Tongue (tissue), 2 donors: ENCODE results near the gene ARHGAP40. TPM values are rescaled to one million over a fixed set of nuclear protein-coding genes. Genes with fewer than 3 reads are reported as not detected.

Source experiments
- DNase-seq: peaks from one replicate; pipeline ENCODE4 v3.0.0-alpha.2; 2015
- total RNA-seq: library from RNA; depleted of rRNA; stranded (reverse); fragments of >200 nt; gene quantifications from one replicate; pipeline ENCODE4 v1.2.3, GENCODE V29; 2014

The ARHGAP40 gene
- total RNA-seq, 1 donor from 2014 or later = 7.1 TPM

DNA sequence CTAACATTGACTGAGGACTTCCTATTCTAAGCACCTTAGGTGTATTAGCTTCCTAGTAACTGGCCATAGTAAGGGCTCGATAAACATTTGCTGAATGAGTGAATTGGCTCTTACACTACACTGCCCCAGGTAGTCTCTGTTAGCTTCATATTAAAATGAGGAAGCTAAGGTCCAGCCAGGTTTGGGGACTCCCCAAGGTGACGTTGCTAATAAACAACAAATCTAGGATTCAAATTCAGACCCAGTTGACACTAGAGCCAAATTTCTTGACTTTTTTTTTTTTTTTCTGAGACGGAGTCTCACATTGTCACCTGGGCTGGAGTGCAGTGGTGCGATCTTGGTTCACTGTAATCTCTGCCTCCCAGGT is 16.2 kb downstream of the ARHGAP40 start:
- DNase-seq = no peak

DNA sequence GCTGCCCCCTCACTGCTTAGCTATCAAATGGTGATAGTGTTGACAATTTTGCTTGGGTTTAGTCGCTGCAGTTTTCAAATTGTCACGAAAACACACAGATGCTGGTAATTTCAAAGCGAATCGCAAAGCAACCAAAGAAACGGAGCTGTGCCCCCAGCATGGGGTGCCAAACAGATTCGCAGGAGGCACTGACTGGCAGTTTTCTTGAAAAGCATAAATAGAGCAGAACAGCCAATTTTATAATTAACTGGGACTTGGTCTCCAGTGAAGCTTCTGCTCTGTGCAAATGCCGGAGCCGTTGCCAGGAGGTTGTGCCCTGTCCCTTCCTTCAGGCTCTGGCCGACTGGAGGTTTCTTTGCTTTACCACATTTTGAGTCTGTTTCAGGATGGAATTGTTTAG is 18.8 kb downstream of the ARHGAP40 start:
- DNase-seq = no peak

DNA sequence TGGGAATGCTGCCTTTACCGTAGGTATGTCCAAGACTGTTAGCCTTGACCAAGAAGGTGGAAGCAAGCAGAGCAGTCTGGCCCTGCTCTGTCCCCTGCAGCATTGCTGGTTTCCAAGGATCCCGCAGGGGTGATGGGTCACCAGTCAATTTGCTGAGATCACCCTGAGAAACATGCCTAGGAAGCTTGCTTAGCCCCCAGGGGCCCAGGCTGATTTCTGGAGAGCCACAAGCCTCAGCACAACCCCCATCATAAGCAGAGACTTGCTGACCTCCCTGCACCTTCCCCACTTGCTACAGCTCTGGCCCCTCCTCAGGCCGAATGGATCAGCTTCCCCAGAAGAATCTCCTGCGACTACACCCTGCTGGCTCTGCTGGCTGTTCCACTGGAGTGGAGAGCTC is 21.5 kb downstream of the ARHGAP40 start:
- DNase-seq = no peak

DNA sequence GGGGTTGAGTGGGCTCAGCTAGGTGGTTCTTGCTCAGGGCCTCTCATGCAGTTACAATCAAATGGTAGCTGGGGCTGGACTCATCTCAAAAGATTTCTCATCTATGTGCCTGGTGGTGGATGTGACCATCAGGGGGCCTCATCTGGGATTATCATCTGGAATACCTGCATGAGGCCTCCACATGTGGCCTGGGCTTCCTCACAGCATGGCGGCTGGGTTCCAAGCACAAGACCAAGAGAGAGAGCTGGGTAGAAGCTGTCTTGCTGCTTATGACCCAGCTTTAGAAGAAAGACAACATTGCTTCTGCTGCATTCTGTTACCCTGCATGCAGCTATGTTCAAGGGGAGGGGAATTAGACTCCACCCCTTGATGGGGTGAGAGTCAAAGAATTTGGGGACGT is 22.5 kb downstream of the ARHGAP40 start:
- DNase-seq = no peak

DNA sequence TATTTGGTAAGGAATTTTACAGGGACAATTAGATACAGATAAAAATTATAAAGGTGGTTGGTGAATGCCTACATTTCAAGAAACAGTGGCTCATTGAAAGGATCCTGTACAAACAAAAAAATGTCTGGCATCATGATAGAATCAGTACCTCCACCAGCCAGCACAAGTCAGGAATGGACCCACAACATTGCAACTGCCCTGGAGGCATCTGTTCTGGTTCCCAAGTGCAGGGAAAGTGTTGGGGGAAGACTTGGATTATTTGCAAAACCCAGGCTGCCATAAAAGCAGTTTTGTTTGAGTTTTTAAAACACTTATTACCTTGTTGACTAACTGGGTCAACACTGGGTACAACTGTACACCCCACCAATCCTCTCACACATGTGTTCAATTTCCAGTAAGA is 24.3 kb downstream of the ARHGAP40 start:
- DNase-seq = no peak

DNA sequence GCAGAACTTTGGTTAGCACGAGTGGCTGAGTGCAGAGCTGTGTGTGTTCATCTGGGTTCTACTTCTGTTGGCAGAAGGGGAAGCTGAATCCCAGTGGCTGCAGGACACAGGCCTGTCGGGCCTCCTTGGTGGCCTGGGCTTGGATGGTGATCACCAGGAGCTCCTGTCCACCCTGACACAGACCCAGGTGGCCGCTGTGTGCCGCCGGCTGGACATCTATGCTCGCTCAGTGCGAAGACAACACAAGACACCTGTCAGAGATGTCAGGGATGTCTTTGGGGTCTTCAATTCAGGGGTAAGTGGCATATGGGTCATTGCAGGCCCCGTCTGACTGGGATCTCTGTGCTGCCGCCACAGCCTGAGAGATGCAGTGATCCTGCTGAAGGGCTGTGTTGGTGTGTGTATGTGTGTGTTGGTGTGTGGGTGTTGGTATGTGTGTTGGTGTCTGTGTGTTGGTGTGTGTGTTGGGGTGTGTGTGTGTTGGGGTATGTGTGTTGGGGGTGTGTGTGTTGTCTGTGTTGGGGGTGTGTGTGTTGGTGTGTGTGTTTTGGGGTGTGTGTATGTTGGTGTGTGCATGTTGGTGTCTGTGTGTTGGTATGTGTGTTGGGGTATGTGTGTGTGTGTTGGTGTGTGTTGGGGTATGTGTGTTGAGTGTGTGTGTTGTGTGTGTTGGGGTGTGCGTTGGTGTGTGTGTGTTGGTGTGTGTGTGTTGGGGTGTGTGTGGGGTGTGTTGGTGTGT is 25.5 kb downstream of the ARHGAP40 start:
- no peak for DNase-seq

DNA sequence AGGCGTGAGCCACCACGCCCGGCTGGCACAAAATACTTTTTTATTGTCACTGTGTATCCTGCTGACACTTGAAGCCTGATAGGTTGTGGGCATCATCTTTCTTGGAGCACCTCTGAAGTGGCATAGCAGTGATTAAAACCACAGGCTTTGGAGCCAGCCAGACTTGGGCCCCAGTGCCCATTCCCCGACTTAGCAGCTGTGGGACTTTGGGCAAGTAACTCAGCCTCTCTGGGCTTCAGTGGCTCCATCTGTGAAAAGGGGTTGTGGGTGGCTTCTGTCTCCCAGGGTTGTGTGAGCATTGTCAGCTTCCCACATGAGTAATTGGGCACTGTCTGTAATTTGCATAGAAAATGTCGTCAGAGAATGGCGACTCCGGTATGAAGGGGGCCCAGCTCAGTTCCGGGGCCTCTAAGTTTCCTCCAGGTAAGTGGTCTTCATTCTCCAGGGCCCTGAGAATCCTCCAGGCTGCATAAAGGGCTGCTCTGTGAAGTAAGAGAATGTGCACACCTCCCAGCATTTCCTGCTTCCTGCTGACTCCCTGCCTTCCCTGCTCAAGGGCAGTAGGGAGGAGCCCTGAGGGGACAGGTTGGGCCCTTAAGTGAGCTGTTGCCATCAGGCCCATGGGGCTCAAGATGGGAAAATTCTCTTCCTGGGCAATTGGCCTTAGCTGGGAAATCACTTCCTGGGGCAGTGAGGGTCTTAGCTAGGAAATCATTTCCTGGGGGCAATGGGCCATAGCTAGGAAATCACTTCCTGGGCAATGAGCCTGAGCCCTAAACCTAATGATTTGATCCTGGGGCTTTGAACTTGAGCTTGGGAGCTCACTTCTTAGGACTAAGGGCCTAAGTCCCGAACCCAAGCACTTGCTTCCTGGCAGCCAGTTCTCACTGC is 27.2 kb downstream of the ARHGAP40 start:
- no peak for DNase-seq

DNA sequence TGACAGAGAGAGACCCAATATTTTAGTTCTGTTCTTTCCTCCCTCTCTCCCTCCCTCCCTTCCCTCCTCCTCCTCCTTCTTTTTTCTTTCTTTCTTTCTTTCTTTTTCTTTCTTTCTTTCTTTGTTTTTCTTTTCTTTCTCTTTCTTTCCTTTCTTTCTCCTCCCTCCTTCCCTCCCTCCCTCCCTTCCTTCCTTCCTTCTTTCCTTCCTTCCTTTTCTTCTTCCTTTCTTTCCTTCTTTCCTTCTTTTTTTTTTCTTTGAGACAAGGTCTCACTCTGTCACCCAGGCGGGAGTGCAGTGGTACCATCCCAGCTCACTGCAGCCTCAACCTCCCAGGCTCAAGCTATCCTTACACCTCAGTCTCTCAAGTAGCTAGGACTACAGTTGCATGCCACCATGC is 28.4 kb downstream of the ARHGAP40 start:
- DNase-seq = no peak

DNA sequence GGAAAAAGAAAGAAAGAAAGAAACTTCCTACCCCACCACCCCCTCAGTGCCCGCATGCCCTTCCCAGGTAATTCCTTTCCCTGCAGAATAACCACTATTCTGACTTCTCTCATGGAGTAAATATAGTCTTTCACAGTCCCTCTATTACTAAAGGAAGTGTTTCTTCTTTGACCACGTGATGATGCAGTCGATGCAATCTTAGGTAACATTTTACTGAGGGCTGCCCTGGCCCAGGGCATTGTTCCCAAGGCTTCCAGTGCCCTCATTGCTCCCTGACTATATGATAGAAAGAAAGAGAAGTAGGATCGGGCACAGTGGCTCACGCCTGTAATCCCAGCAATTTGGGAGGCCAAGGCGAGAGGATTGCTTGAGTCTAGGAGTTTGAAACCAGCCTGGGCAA is 29.1 kb downstream of the ARHGAP40 start:
- no peak for DNase-seq

DNA sequence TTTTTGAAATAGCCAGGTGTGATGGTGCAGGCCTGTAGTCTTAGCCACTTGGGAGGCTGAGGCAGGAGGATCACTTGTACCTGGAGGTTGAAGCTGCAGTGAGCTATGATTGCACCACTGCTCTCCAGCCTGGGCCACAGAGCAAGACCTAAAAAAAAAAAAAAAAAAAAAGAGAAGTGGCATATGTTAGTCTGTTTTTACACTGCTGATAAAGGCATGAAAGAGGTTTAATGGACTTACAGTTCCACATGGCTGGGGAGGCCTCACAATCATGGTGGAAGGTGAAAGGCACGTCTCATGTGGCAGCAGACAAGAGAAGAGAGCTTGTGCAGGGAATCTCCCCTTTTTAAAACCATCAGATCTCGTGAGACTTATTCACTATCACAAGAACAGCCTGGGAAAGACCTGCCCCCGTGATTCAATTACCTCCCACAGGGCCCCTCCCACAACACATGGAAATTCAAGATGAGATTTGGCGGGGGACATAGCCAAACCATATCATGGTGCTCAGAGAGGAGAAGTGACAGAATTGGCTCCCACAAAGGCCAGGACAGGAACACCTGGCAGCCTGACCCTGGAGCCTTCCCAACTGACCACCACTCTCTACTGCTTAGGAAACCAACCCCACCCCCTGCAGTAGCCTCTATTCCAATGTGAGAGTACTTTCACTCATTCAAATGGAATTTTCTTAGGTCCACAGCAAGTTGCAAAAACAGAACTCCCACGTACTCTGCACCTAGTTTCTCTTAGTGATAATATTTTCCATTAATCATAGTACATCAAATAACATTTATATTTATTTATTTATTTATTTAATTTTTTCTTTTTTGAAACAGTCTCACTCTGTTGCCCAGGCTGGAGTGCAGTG is 29.8 kb downstream of the ARHGAP40 start:
- DNase-seq = no peak

DNA sequence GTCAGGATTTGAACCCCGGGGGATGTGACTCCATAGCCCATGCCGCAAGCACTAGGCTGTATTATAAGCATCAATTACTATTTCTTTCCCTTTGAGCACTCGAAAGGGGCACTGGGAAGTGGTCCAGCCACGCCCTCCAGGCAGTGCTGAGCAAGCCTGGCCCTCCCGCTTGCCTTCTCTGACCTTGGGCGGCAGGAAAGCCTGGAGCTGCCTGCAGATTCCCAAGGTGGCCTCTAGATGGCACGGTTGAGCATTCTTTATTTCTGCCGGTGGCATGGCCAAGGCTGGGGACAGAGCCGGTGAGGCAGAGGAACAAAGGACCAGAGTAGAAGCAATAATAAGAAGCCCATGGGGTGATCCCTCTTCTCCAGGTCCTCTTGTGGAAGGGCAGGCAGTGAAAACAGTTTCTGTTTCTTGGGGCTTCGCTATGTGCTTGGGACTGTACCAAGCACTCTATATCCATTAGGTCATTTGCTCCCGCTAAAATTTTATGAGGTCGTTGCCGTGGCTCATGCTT is 32.0 kb downstream of the ARHGAP40 start:
- peak; percentile 44 for DNase-seq

DNA sequence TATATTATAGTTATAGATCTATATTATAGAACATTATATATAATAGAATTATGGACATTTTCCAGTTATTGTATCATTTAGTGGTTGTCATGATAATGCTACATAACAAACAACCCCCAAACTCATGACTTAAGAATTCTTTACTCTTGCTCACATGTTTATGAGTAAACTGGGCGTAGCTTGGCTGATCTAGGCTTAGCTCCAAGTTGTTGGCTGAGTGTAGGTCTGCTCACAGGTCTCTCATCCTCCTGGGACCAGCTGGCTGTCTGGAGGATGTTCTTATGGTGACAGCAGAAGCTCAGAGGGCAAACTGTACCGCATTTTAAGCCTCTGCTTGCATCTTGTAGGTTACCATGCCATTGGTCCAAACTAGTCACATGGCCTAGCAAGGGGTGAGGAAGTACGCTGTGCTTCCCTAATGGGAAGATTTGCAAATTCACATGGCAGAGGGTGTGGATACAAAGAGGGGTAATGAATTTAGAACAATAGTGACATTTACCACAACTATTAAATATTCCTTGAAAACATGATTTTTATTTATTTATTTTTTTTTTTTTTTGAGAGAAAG is 34.2 kb downstream of the ARHGAP40 start:
- DNase-seq = no peak

DNA sequence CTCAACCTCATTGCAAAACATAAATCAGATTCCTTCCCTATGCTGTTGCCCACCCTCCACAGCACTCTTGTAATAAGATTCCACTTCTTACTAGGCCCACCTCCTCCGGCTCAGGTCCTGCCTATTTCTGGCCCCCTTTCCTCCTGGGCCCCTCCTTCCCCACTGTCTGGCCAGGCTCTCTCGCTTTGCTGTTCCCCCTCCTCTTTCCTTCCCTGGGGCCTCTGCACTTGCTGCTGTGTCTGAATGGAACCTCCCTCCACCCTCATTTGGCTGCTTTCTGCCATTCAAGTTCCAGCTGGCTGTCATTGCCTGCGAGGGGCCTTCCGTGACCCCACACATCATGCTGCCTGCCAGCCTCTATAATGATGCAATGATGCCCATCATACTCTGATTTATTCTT is 38.9 kb downstream of the ARHGAP40 start:
- peak; percentile 27 for DNase-seq

DNA sequence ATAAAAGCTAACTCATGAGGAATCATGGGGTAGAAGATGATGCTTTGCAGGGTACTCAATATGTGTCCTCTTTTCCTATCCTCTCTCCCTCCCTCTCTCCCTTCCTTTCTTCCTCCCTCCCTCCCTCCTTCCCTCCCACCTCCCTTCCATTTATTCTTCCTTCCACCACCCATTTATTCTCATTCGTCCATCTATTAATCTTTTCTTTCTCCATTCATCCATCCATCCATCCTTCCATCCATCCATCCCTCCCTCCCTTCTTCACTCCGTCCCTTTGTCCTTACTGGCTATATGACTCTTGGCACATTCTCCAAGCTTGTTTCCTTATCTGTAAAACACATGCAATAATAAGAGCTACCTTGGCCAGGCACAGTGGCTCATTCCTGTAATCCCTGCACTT is 40.9 kb downstream of the ARHGAP40 start:
- DNase-seq = no peak

DNA sequence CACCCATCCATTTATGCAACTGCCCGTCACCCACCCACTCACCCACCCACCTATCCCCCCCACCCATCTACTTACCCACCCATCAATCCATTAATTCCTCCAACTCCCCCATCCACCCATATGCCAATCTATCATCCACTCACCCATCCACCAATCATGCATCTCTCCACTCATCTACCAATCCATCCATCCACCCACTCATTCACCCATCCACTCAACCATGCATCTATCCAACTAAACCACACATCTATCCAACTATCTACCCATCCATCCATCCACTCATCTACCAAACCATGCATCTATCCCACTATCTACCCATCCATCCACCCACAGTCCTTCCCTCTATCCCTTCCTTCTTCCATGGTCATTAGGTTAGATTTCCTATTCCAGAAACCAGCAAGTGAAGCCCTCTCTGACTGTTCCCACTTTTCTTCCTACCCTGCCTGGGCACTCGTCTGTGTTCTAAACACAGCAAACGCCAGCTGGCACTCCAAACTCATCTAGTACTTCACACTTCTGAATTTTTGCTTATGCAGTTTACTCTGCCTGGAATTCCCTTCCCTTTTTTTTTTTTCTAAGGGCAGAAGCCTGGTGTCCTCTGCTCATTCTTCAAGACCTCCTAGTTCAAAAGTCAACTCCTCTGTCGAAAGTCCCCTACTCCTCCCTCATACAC is 43.1 kb downstream of the ARHGAP40 start:
- DNase-seq = no peak

DNA sequence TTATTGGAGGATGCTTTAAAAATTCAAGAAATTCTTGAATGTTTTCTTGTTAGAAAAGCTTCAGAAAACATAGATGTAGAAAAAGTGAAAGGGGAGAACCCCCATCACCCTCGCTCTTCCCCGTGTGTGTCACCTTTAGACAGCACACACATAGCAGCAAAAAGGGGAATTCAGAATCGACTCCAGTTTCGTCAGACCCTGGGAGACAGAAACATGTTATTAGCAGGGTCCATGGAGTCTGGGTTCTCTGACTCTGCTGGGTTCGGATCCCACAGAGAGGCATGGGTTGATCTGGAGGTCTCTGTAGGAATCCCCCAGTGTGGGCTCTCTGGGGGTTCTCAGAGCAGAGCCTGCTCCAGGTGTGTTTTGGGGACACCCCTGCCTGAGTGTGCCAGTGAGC is 43.7 kb downstream of the ARHGAP40 start:
- DNase-seq = no peak

DNA sequence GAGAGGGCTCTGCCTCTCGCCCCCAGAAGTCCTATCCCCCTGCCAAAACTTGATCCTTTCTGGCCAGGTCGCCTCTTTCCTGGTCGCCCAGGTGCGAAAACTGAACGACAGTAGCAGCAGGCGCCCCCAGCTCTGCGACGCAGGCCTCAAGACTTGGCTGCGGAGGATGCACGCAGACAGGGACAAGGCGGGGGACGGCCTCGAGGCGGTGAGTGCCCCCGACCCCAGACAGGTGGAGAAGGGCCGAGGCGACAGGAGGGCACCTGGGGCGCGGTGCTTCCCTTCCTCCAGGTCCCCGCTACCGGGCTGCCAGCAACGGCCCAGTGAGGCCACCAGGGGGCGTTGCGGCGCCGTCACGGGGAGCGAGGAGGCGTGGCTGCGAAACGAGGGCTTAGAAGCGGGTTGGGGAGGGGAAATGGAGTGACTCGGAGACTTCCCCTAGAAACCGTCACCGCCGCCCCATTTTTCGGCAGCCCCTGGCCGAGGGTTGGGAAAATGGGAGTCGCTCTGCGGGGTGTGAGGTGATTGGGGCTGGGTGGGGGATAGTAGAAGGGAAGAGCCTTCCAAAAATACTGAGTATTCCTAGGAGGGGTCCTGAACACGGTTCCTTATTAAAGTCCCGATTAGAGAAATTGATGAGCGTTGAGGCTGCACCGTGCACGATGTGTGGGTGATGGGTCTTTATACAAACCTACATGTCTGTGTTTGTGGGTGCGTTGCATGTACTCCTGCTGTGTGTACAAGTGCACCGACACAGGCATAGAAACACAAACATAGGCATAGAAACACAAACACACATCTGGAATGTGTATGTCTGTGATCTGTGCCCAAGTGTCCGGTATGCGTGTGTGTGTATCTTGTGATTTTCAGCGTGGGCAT is 44.6 kb downstream of the ARHGAP40 start:
- peak; percentile 84 for DNase-seq

DNA sequence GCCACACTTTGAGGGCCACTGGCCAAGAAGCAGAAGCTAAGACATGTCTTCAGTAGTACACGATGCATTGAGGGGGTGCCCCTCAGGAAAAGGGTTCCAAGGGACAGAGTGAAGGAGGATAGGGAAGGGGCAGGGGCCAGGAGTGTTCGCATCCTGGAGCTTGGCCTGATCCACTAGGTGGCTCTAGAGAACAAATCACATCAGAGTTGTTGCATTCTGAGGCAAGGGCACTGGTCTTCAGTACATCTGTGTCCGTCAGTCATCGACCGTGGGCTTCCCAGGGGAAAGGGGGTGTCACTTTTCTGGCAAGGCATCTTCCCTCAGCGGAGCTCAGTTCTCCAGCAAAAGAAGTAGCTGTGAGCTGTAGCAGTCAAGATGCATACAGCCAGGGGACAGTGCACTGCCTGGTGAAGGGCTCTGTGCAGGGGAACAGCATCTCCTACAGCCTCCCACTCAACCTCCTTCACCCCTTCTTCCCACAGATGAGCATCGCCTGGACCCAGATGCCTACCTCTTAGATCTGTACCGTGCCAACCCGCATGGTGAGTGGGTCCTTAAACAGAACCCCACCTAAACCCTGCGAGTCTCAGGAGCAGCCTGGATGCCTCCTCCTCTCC is 47.8 kb downstream of the ARHGAP40 start:
- DNase-seq = peak; percentile 89

DNA sequence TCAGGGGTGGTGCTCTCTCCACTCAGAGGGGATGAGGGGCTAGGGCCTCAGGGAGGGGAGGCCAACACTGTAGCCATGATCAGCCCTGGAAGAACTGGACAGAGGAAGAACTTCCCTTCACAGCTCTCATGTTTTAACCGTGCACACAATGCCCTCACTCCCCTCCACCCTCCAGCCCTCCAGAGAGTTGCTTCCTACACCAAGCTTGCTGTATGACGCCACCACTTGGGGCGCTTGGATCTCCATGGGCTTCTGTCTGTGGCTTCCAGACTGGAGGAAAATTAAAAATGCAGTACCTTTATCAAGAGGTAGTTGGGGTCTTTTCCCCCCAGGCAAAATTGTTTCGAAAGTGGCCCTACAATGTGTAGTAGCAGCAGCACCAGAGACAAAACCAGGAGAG is 48.4 kb downstream of the ARHGAP40 start:
- DNase-seq = no peak

DNA sequence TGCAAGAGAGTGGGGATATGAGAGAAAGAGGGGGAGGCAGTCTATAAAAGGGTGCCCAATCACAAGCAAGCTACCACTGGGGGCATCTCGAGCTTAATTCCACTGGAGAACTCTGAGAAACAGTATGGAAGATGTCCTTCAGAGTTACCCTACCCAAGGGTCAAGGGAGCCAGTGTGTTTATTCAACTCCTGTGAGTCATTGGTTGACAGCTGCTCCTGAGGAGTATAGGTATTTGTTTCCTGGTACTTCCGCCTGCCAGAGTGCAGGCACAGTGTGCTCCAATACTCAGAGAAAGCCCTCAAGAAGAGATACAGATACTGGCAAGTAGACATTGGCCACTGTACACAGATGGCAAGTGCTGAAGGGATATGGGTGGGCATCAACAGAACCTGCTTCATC is 49.5 kb downstream of the ARHGAP40 start:
- no peak for DNase-seq
